Measurements from ENCODE around the gene ATP13A5. TPM values are rescaled to one million over a fixed set of nuclear protein-coding genes. Genes with fewer than 3 reads are reported as not detected.

The ATP13A5 gene
- total and polyA plus RNA-seq, 8 donors: 0.08 to 0.38 (median 0.14) TPM

GRCh38 chr3:193403307-193403706 lies 24.8 kb upstream of the ATP13A5 start:
- intact Hi-C loops (cut with DNase I): no loop called here
- DNase-seq (no peak), ATAC-seq (no peak), FAIRE-seq (no peak)
- no peaks in the 10 kb centered on the region for H3K36me3 ChIP-seq
- no peak overlapping the region for H3K27ac ChIP-seq
- H3K4me1 ChIP-seq: no peaks in the 10 kb centered on the region
- no peaks in the 10 kb centered on the region for H3K27me3 ChIP-seq
- no peaks in the 10 kb centered on the region for H3K9me3 ChIP-seq
- 65 to 81% methylated on average over 2 of the region's 2 CpGs for WGBS, 2 donors
- TF ChIP-seq CTCF (IDR thresholded peaks at IDR 0.05): no peak
- no peak overlapping the region for H3K4me3 ChIP-seq

- DNase-seq (peak in 3 of 6 donors; percentile 11 to 23 (median 17)), FAIRE-seq (no peak), ATAC-seq (peak in 3 of 4 donors; percentile 40 to 65 (median 63))
- no peaks in the 10 kb centered on the region for H3K36me3 ChIP-seq
- no peak overlapping the region for H3K4me3 ChIP-seq
- intact Hi-C loops (cut with DNase I): no loop called here
- no peaks in the 10 kb centered on the region for H3K4me1 ChIP-seq
- no peaks in the 10 kb centered on the region for H3K27me3 ChIP-seq
- no peaks in the 10 kb centered on the region for H3K9me3 ChIP-seq
- no peak for TF ChIP-seq CTCF (IDR thresholded peaks at IDR 0.05)
- no peak overlapping the region for H3K27ac ChIP-seq
These were observed 21.8 kb upstream of the ATP13A5 start for GRCh38 chr3:193400304-193400703.

- FAIRE-seq: no peak
These were observed 18.1 kb upstream of the ATP13A5 start for GRCh38 chr3:193396451-193397244.

GRCh38 chr3:193391902-193392301 lies 13.3 kb upstream of the ATP13A5 start:
- no peak overlapping the region for H3K27ac ChIP-seq

More at GRCh38 chr3:193396451-193397244, 18.1 kb upstream of the ATP13A5 start:
- Histone ChIP-seq H3K36me3 (no peaks in the 10 kb centered on the region), H3K27me3 (no peaks in the 10 kb centered on the region), H3K4me1 (no peaks in the 10 kb centered on the region), H3K4me3 (no peak overlapping the region), H3K9me3 (no peaks in the 10 kb centered on the region), H3K27ac (no peak overlapping the region)
- intact Hi-C loops (cut with DNase I): no loop called here
- DNase-seq (no peak), ATAC-seq (peak in 1 of 4 donors; percentile 15)
- WGBS, 2 donors: 53 to 66% methylated on average over 7 of the region's 7 CpGs
- TF ChIP-seq CTCF (IDR thresholded peaks at IDR 0.05): no peak

More at GRCh38 chr3:193391902-193392301, 13.3 kb upstream of the ATP13A5 start:
- no peak overlapping the region for H3K4me3 ChIP-seq
- no peaks in the 10 kb centered on the region for H3K4me1 ChIP-seq
- intact Hi-C loops (cut with DNase I): no loop called here
- no peak for FAIRE-seq
- DNase-seq: no peak
- no peaks in the 10 kb centered on the region for H3K36me3 ChIP-seq
- TF ChIP-seq CTCF (IDR thresholded peaks at IDR 0.05): no peak
- H3K27me3 ChIP-seq: no peaks in the 10 kb centered on the region
- peak in 2 of 4 donors; percentile 22 to 77 for ATAC-seq
- no peaks in the 10 kb centered on the region for H3K9me3 ChIP-seq
- 48 to 62% methylated on average over 3 of the region's 3 CpGs for WGBS, 2 donors
